HG03521 (cell line): ENCODE measurements around the gene KRTAP10-2.
"Not testable (repeated sequence)": the region's sequence is repeated elsewhere in the genome, so short reads cannot be mapped to it uniquely, and the experiment has no call there.

ENCODE experiments used
- ATAC-seq: cut with Tn5 transposase; IDR thresholded peaks from one replicate; pipeline ENCODE4 v1.9.1; 2021; ENCODE audit warnings: mild to moderate bottlenecking, moderate library complexity; ENCODE audit not compliant: unreplicated experiment

The KRTAP10-2 gene

GRCh38 chr21:44551340-44551961 lies at the start of gene KRTAP10-2:
Gene KRTAP10-2 (minus strand): TSS chr21:44551505. CDS start chr21:44551458, 47 bp downstream.
- ATAC-seq, result no peak

GRCh38 chr21:44601091-44601490 lies 49.8 kb upstream of the KRTAP10-2 start:
- not testable (repeated sequence) for ATAC-seq

GRCh38 chr21:44600118-44600978 lies 49.0 kb upstream of the KRTAP10-2 start, which contains the start of gene KRTAP10-7:
Gene KRTAP10-7 (plus strand): TSS chr21:44600597. CDS start chr21:44600622, 25 bp downstream.
- not testable (repeated sequence) for ATAC-seq

GRCh38 chr21:44599264-44600029 lies 48.1 kb upstream of the KRTAP10-2 start:
- ATAC-seq, result no peak

GRCh38 chr21:44598061-44598460 lies 46.8 kb upstream of the KRTAP10-2 start:
- ATAC-seq, result no peak

GRCh38 chr21:44596068-44596725 lies 44.9 kb upstream of the KRTAP10-2 start:
- ATAC-seq, result no peak

GRCh38 chr21:44595524-44595923 lies 44.2 kb upstream of the KRTAP10-2 start:
- ATAC-seq, result no peak

- ATAC-seq, result no peak
Observed at GRCh38 chr21:44594406-44594916, 43.2 kb upstream of the KRTAP10-2 start.

- no peak for ATAC-seq
Observed at GRCh38 chr21:44593598-44594405, 42.5 kb upstream of the KRTAP10-2 start.

GRCh38 chr21:44592446-44593311 lies 41.4 kb upstream of the KRTAP10-2 start, which contains the start of gene KRTAP10-6:
Gene KRTAP10-6 (minus strand): TSS chr21:44592505. CDS start chr21:44592484, 21 bp downstream.
- no peak for ATAC-seq

GRCh38 chr21:44591801-44592130 lies 40.5 kb upstream of the KRTAP10-2 start:
- ATAC-seq, result not testable (repeated sequence)

- ATAC-seq, result not testable (repeated sequence)
Observed at GRCh38 chr21:44590897-44591800, 39.8 kb upstream of the KRTAP10-2 start.

- ATAC-seq, result no peak
Observed at GRCh38 chr21:44590311-44590721, 39.0 kb upstream of the KRTAP10-2 start.

GRCh38 chr21:44589586-44590305 lies 38.4 kb upstream of the KRTAP10-2 start:
- ATAC-seq, result no peak

- no peak for ATAC-seq
Observed at GRCh38 chr21:44589094-44589493, 37.8 kb upstream of the KRTAP10-2 start.

GRCh38 chr21:44585892-44586291 lies 34.6 kb upstream of the KRTAP10-2 start:
- ATAC-seq, result no peak

- ATAC-seq, result no peak
Observed at GRCh38 chr21:44583800-44584147, 32.5 kb upstream of the KRTAP10-2 start.
